K562 (cell line): ENCODE results near the gene DTX3. TPM values are rescaled to one million over a fixed set of nuclear protein-coding genes. Genes with fewer than 3 reads are reported as not detected.
A peak's percentile ranks its signal among the peaks of the same experiment; 100 is the strongest.

Experiments used
- ARID2 ChIP-seq: fragments of 450-650 bp; IDR thresholded peaks from 2 replicates; pipeline ENCODE4 v1.6.1; 2017; ENCODE audit warnings: antibody characterized with exemption, mild to moderate bottlenecking
- ELF4 ChIP-seq: fragments of 450-650 bp; formaldehyde crosslinking; IDR thresholded peaks from 2 replicates; pipeline ENCODE4 v1.4.0; 2022; ENCODE audit warnings: missing genetic modification characterization
- ERF ChIP-seq: fragments of 450-650 bp; formaldehyde crosslinking; IDR thresholded peaks from 2 replicates; pipeline ENCODE4 v1.4.0; 2020; ENCODE audit warnings: mild to moderate bottlenecking, mixed read lengths
- GABPB2 ChIP-seq: fragments of 250-450 bp; sonication (Bioruptor Pico); conservative IDR thresholded peaks from 2 replicates; pipeline ENCODE4 v1.5.1; 2021; ENCODE audit warnings: mild to moderate bottlenecking
- KDM1A ChIP-seq, 2 experiments: fragments of 450-650 bp; IDR thresholded peaks; 2 replicates each; pipeline ENCODE4 v1.6.1; 2016; ENCODE audit warnings: mild to moderate bottlenecking in 2 of 2
- KLF16 ChIP-seq: IDR thresholded peaks from 2 replicates; pipeline ENCODE4 v1.6.1; 2016; ENCODE audit warnings: antibody characterized with exemption
- NCOA6 ChIP-seq: fragments of 450-650 bp; IDR thresholded peaks from 2 replicates; pipeline ENCODE4 v1.6.1; 2017; ENCODE audit warnings: mild to moderate bottlenecking
- PHF21A ChIP-seq: fragments of 450-650 bp; IDR thresholded peaks from 2 replicates; pipeline ENCODE4 v1.6.1; 2017; ENCODE audit warnings: low read depth, borderline replicate concordance
- PTTG1 ChIP-seq: fragments of 450-650 bp; IDR thresholded peaks from 2 replicates; pipeline ENCODE4 v1.6.1; 2016; ENCODE audit warnings: low read depth, mild to moderate bottlenecking, missing genetic modification characterization, missing compliant biosample characterization
- PYGO2 ChIP-seq: fragments of 450-650 bp; IDR thresholded peaks from 2 replicates; pipeline ENCODE4 v1.6.1; 2016; ENCODE audit warnings: mild to moderate bottlenecking, missing genetic modification characterization, moderate library complexity, missing compliant biosample characterization
- RBM25 ChIP-seq: fragments of 200-400 bp; formaldehyde crosslinking; IDR thresholded peaks from 2 replicates; pipeline ENCODE4 v1.6.1; 2018; ENCODE audit warnings: low read length, low read depth, moderate library complexity; ENCODE audit not compliant: severe bottlenecking
- SMARCB1 ChIP-seq: IDR thresholded peaks from 2 replicates; pipeline ENCODE4 v1.6.1; 2011; ENCODE audit warnings: improper control_type of control experiment, low read depth; ENCODE audit not compliant: insufficient read length
- ZBTB7A ChIP-seq: IDR thresholded peaks from 2 replicates; pipeline ENCODE4 v1.6.1; 2011; ENCODE audit warnings: low read depth, mild to moderate bottlenecking, low read length, moderate library complexity, borderline replicate concordance; ENCODE audit not compliant: control insufficient read depth
- ZFPM2 ChIP-seq: fragments of 250-450 bp; sonication (Bioruptor Pico); IDR thresholded peaks from 2 replicates; pipeline ENCODE4 v1.5.1; 2022; ENCODE audit warnings: mild to moderate bottlenecking
- ZNF583 ChIP-seq: fragments of 250-450 bp; sonication (Bioruptor Pico); IDR thresholded peaks from 2 replicates; pipeline ENCODE4 v1.4.0; 2020
- ZSCAN32 ChIP-seq: fragments of 450-650 bp; formaldehyde crosslinking; IDR thresholded peaks from 2 replicates; pipeline ENCODE4 v1.4.0; 2020; ENCODE audit warnings: mild to moderate bottlenecking, moderate library complexity
- polyA plus RNA-seq, 8 experiments: library from polyadenylated mRNA; depleted of rRNA in 4 of 8; stranded (reverse) in 5 of 8; unstranded in 3 of 8; fragments of >200 nt; fragmentation: Nextera tagmentation in 2 of 8; fragmentation: Illumina TruSeq in 1 of 8; extraction: Ambion mirVana in 2 of 8; extraction: Trizol in 1 of 8; gene quantifications; 2 replicates each; pipeline versions ENCODE4 v1.2.1 to v1.2.3, GENCODE V29; 2011 to 2014; ENCODE audit warnings: inconsistent platforms in 1 of 8, missing spikeins in 1 of 8
- total RNA-seq, 7 experiments: library from RNA; depleted of rRNA in 6 of 7; stranded (reverse); fragments of >200 nt in 6 of 7; fragmentation: Illumina TruSeq in 2 of 7; extraction: Trizol in 2 of 7; gene quantifications; 2 replicates each; pipeline versions ENCODE4 v1.2.1 to v1.2.3, GENCODE V29; 2011 to 2021; ENCODE audit warnings: low replicate concordance in 1 of 7
- TF ChIP-seq, protein P1 (sequence below): fragments of 450-650 bp; IDR thresholded peaks from 2 replicates; pipeline ENCODE4 v1.6.1; 2016; ENCODE audit warnings: borderline replicate concordance
- TF ChIP-seq, protein P2 (sequence below): fragments of 450-650 bp; conservative IDR thresholded peaks from 2 replicates; pipeline ENCODE4 v1.6.1; 2016; ENCODE audit warnings: missing genetic modification characterization, low read depth, mild to moderate bottlenecking, missing compliant biosample characterization, moderate library complexity
- TF ChIP-seq, protein P3 (sequence below): sonication (generic); formaldehyde crosslinking; IDR thresholded peaks from 2 replicates; pipeline ENCODE4 v1.8.0; 2022; ENCODE audit warnings: mild to moderate bottlenecking, low read depth, missing genetic modification reagents
- TF ChIP-seq, protein P4 (sequence below): sonication (generic); formaldehyde crosslinking; IDR thresholded peaks from 2 replicates; pipeline ENCODE4 v1.9.0; 2022; ENCODE audit warnings: mild to moderate bottlenecking, missing genetic modification reagents

DTX3 gene
- total and polyA plus RNA-seq, 9 of the 15 experiments (the other 6 are each of a cell fraction or from before 2014, with no cell fraction given) = 0.03 to 0.09 (median 0.06) TPM; not detected in 6

DNA sequence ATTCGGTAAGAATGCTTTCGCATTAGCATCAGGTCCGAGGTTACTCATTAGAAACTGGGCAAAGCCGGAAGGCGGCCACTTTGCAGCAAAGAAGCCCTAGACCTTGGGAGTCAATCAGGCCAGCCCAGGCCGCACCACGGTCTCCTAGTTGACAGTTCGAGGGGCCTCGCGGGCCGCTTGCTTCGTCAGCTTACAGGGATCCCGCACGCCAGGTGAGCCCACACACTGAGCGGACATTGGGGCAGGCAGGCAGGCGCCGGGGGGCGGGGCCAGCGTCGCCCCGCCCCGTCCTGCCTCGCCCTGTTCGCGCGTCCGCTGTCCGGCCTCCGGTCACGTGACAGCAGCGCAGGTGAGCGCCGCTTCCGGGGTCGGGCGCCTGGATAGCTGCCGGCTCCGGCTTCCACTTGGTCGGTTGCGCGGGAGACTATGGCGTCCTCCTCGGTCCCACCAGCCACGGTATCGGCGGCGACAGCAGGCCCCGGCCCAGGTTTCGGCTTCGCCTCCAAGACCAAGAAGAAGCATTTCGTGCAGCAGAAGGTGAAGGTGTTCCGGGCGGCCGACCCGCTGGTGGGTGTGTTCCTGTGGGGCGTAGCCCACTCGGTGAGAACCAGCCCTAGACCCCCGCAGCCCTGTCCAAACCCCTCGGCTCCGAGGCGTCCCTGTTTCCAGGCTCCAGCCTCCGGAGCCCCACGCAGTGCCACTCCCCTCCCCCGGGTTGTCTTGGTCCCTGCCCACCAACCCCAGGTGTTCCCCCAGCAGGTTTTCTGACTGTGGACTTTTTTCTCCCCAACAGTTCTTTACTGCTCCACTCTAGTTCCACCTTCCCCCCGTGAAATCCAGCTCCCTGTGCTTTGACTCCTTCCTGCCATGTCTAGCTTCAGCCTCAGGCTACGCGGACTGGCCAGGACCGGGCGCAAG, 13.5 kb upstream of the DTX3 start, which contains the start of gene PIP4K2C (continued):
- TF ChIP-seq GABPB2 (CRISPR knock-in tag) = no peak
- TF ChIP-seq, protein P1, sequence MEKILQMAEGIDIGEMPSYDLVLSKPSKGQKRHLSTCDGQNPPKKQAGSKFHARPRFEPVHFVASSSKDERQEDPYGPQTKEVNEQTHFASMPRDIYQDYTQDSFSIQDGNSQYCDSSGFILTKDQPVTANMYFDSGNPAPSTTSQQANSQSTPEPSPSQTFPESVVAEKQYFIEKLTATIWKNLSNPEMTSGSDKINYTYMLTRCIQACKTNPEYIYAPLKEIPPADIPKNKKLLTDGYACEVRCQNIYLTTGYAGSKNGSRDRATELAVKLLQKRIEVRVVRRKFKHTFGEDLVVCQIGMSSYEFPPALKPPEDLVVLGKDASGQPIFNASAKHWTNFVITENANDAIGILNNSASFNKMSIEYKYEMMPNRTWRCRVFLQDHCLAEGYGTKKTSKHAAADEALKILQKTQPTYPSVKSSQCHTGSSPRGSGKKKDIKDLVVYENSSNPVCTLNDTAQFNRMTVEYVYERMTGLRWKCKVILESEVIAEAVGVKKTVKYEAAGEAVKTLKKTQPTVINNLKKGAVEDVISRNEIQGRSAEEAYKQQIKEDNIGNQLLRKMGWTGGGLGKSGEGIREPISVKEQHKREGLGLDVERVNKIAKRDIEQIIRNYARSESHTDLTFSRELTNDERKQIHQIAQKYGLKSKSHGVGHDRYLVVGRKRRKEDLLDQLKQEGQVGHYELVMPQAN = peak; percentile 96
- peak; percentile 65; the same call in 1 of the 2 replicates for TF ChIP-seq ELF4 (CRISPR knock-in tag)
- no peak for TF ChIP-seq NCOA6
- TF ChIP-seq ZNF583 = peak; percentile 66; the same call in 1 of the 2 replicates
- no peak for TF ChIP-seq PTTG1 (tag)
- TF ChIP-seq ZBTB7A = no peak; the same call in 1 of the 2 replicates
- TF ChIP-seq, protein P2, sequence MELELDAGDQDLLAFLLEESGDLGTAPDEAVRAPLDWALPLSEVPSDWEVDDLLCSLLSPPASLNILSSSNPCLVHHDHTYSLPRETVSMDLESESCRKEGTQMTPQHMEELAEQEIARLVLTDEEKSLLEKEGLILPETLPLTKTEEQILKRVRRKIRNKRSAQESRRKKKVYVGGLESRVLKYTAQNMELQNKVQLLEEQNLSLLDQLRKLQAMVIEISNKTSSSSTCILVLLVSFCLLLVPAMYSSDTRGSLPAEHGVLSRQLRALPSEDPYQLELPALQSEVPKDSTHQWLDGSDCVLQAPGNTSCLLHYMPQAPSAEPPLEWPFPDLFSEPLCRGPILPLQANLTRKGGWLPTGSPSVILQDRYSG (tag) = no peak
- TF ChIP-seq SMARCB1 = no peak
- no peak for TF ChIP-seq ZSCAN32 (CRISPR knock-in tag)
- TF ChIP-seq KDM1A (IDR thresholded peaks at IDR 0.05) = no peak
- no peak for TF ChIP-seq PHF21A
- TF ChIP-seq ZFPM2 (CRISPR knock-in tag) = no peak
- TF ChIP-seq RBM25 = no peak
- TF ChIP-seq ERF (CRISPR knock-in tag) = peak; percentile 62; the same call in 1 of the 2 replicates
- TF ChIP-seq, protein P3, sequence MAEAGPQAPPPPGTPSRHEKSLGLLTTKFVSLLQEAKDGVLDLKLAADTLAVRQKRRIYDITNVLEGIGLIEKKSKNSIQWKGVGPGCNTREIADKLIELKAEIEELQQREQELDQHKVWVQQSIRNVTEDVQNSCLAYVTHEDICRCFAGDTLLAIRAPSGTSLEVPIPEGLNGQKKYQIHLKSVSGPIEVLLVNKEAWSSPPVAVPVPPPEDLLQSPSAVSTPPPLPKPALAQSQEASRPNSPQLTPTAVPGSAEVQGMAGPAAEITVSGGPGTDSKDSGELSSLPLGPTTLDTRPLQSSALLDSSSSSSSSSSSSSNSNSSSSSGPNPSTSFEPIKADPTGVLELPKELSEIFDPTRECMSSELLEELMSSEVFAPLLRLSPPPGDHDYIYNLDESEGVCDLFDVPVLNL (CRISPR knock-in tag) = no peak
- no peak for TF ChIP-seq PYGO2 (tag)
- no peak for TF ChIP-seq KLF16
- no peak for TF ChIP-seq ARID2
- TF ChIP-seq, protein P4, sequence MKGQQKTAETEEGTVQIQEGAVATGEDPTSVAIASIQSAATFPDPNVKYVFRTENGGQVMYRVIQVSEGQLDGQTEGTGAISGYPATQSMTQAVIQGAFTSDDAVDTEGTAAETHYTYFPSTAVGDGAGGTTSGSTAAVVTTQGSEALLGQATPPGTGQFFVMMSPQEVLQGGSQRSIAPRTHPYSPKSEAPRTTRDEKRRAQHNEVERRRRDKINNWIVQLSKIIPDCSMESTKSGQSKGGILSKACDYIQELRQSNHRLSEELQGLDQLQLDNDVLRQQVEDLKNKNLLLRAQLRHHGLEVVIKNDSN (CRISPR knock-in tag) = peak; percentile 95
